Ishikawa (cell line): Measurements from ENCODE around the gene RRBP1.
A peak's percentile ranks its signal among the peaks of the same experiment; 100 is the strongest.

ENCODE experiments used
- CEBPB ChIP-seq: IDR thresholded peaks from 2 replicates; pipeline ENCODE4 v1.6.1; 2012
- CREB1 ChIP-seq: IDR thresholded peaks from 2 replicates; pipeline ENCODE4 v1.6.1; 2012; ENCODE audit warnings: low read depth
- EGR1 ChIP-seq: IDR thresholded peaks from 2 replicates; pipeline ENCODE4 v1.6.1; 2012
- EP300 ChIP-seq: IDR thresholded peaks from 2 replicates; pipeline ENCODE4 v1.6.1; 2012; ENCODE audit warnings: borderline replicate concordance
- FOXM1 ChIP-seq: IDR thresholded peaks from 2 replicates; pipeline ENCODE4 v1.6.1; 2012; ENCODE audit warnings: low read depth, borderline replicate concordance
- NFIC ChIP-seq: IDR thresholded peaks from 2 replicates; pipeline ENCODE4 v1.6.1; 2012
- RAD21 ChIP-seq: IDR thresholded peaks from 2 replicates; pipeline ENCODE4 v1.6.1; 2012; ENCODE audit warnings: low read depth
- TAF1 ChIP-seq: IDR thresholded peaks from 2 replicates; pipeline ENCODE4 v1.6.1; 2012; ENCODE audit warnings: low read depth, mild to moderate bottlenecking
- TCF12 ChIP-seq: IDR thresholded peaks from 2 replicates; pipeline ENCODE4 v1.6.1; 2012; ENCODE audit warnings: low read depth
- TEAD4 ChIP-seq: IDR thresholded peaks from 2 replicates; pipeline ENCODE4 v1.6.1; 2012
- YY1 ChIP-seq: IDR thresholded peaks from 2 replicates; pipeline ENCODE4 v1.6.1; 2012; ENCODE audit warnings: low read depth
- ZBTB7A ChIP-seq: IDR thresholded peaks from 2 replicates; pipeline ENCODE4 v1.6.1; 2012; ENCODE audit warnings: low read depth
- TF ChIP-seq, protein P1 (sequence below): IDR thresholded peaks from 2 replicates; pipeline ENCODE4 v1.6.1; 2012
- TF ChIP-seq, protein P2 (sequence below): IDR thresholded peaks from 2 replicates; pipeline ENCODE4 v1.6.1; 2012; ENCODE audit warnings: low read depth, mild to moderate bottlenecking
- TF ChIP-seq, protein P3 (sequence below): IDR thresholded peaks from 2 replicates; pipeline ENCODE4 v1.6.1; 2012

Gene RRBP1

DNA sequence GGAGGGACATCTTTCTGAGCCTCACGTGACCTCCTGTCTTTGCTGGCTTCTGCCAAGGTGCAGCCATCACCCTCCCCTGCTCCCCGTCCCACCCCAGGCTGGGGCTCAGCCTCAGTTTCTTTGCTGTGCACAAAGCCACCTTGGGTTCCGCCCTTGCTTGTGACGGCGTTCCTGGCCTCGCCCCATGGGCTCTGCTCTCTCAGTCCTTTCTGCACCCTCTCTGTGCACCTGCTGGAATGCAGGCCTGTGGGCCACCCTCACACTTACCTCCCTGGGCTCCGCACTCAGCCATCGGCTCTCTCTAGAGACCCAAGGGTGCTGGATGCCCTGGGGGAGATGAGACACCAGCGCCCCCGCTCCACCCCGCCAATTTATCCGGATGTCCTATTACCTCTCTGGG, 46.0 kb upstream of the RRBP1 start:
- TF ChIP-seq, protein P1, sequence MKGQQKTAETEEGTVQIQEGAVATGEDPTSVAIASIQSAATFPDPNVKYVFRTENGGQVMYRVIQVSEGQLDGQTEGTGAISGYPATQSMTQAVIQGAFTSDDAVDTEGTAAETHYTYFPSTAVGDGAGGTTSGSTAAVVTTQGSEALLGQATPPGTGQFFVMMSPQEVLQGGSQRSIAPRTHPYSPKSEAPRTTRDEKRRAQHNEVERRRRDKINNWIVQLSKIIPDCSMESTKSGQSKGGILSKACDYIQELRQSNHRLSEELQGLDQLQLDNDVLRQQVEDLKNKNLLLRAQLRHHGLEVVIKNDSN = peak; percentile 44; the same call in 1 of the 2 replicates
- no peak for TF ChIP-seq EP300

DNA sequence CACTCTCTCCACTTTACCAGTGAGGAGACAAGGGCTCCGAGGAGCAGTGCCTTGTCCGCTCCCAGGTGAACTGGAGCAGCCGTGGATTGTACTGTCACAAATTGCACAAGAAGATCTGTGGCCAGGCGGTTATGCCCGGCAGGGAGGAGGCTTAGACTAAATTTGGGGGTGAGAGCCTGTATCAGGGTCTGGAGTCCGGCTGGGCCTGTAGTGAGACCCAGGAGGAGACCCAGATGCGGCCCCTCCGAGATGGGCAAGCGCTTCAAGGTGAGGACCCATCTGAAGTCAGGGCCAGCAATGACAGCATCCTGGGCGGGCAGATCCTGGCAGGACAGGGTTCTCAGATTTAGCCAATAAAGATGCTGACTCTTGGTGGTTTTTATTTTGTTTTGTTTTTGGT, 45.3 kb upstream of the RRBP1 start:
- no peak for TF ChIP-seq EP300
- TF ChIP-seq ZBTB7A = no peak
- TF ChIP-seq TCF12 = no peak
- no peak for TF ChIP-seq RAD21
- TF ChIP-seq FOXM1 = no peak
- no peak for TF ChIP-seq EGR1
- TF ChIP-seq TEAD4 = no peak
- TF ChIP-seq YY1 = no peak
- TF ChIP-seq CEBPB = no peak
- TF ChIP-seq, protein P2, sequence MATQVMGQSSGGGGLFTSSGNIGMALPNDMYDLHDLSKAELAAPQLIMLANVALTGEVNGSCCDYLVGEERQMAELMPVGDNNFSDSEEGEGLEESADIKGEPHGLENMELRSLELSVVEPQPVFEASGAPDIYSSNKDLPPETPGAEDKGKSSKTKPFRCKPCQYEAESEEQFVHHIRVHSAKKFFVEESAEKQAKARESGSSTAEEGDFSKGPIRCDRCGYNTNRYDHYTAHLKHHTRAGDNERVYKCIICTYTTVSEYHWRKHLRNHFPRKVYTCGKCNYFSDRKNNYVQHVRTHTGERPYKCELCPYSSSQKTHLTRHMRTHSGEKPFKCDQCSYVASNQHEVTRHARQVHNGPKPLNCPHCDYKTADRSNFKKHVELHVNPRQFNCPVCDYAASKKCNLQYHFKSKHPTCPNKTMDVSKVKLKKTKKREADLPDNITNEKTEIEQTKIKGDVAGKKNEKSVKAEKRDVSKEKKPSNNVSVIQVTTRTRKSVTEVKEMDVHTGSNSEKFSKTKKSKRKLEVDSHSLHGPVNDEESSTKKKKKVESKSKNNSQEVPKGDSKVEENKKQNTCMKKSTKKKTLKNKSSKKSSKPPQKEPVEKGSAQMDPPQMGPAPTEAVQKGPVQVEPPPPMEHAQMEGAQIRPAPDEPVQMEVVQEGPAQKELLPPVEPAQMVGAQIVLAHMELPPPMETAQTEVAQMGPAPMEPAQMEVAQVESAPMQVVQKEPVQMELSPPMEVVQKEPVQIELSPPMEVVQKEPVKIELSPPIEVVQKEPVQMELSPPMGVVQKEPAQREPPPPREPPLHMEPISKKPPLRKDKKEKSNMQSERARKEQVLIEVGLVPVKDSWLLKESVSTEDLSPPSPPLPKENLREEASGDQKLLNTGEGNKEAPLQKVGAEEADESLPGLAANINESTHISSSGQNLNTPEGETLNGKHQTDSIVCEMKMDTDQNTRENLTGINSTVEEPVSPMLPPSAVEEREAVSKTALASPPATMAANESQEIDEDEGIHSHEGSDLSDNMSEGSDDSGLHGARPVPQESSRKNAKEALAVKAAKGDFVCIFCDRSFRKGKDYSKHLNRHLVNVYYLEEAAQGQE = no peak

DNA sequence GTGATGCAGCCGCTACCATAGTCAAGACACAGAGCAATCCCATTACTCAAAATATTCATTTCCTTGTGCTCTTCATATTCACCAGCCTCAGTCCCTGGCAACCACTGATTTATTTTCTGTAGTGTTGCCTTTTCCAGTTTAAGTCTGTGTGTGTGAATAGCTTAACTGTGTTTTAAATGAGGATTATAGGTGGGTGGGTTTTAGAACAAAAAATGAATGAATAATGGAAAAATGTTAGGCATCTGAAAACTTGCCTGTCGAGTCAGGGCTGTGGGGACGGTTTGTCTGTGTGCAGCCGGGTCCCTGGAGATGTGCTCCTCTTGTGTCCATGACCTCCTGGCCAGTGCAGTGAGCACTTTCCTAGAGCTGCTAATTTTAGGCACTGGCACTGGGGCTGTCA, 44.9 kb upstream of the RRBP1 start:
- TF ChIP-seq, protein P1 = no peak
- TF ChIP-seq FOXM1 (no peak), EGR1 (no peak), TAF1 (no peak), ZBTB7A (no peak), NFIC (no peak), RAD21 (no peak), YY1 (no peak)
- TF ChIP-seq, protein P3, sequence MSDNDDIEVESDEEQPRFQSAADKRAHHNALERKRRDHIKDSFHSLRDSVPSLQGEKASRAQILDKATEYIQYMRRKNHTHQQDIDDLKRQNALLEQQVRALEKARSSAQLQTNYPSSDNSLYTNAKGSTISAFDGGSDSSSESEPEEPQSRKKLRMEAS = no peak

DNA sequence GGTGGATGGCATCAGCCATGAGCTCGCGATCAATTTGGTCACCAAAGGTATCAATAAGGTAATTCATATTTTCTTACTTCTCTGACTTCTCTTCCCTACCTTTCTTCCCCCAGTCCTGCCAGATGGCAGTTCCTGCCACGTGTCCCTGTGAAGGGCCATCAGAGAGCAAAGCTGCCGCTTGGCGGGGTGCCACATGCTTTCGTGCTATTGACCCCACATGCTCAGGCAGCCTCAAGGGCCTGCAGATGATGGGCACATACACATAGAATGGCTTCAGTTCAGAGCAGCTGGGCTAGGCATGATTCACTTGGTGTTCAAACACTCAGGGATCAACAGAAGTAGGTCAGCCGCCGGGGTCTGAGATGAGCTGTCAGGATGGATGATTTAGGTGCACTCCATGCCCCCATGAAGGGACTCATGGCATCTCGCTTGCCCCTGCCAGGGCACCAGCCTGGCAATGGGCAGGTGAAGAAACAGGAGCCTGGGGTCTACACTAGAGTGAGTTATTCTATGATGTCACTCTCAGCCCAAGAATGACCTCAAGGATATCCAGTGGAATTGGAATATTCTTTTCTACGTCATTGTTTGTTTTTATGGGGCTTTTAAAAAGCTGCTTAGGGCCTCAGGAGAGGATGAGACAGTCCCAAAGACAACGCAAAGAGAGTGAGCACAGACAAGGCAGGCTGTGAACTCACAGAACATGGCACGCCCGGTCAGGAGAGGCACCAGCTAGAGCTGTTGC, 43.2 kb upstream of the RRBP1 start:
- TF ChIP-seq RAD21 = no peak
- TF ChIP-seq CREB1 = no peak
- no peak for TF ChIP-seq YY1
- TF ChIP-seq ZBTB7A = no peak
- TF ChIP-seq, protein P3 = no peak
- TF ChIP-seq NFIC = no peak
- TF ChIP-seq FOXM1 = no peak

DNA sequence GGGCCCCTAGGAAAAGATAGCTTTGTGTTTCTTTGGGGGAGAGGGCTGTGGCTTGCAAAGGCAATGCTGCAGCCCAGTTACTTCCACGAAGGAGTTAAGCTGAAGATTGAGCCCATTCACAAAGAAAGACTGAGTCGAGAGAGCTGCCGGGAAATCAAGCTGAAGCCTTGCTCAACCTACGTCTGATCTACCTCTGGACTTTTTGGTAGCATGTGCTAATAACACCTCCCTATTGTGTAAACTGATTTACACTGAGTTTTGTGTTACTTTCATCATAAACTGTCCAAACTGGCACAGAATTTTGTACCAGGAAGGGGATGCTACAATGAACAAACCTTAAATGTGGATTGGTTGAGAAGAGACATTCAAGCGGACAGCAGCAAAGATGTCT, 41.3 kb upstream of the RRBP1 start:
- TF ChIP-seq, protein P2 = no peak
- TF ChIP-seq CEBPB (no peak), TCF12 (no peak), YY1 (no peak), ZBTB7A (no peak), TEAD4 (no peak), TAF1 (no peak), CREB1 (no peak), NFIC (no peak), EP300 (no peak), RAD21 (no peak), FOXM1 (no peak), EGR1 (no peak)
- TF ChIP-seq, protein P3 = no peak
- TF ChIP-seq, protein P1 = no peak
